Fibroblast of lung (primary cell): ENCODE results near the gene ODAM. TPM values are rescaled to one million over a fixed set of nuclear protein-coding genes. Genes with fewer than 3 reads are reported as not detected.
A peak's percentile ranks its signal among the peaks of the same experiment; 100 is the strongest.

Experiments used
- DNase-seq, 2 donors: peaks; one replicate each; pipeline versions ENCODE4 v3.0.0 to v3.0.0-alpha.2; 2010; ENCODE audit warnings: low read depth in 2 of 2
- H2AFZ ChIP-seq: 2 replicates; pipeline ENCODE4 v1.5.1; 2012; ENCODE audit warnings: low read length, control low read depth, inconsistent platforms
- H3K27ac ChIP-seq: 2 replicates; pipeline ENCODE4 v1.5.1; 2011; ENCODE audit warnings: low read length, control low read depth; ENCODE audit not compliant: insufficient read depth
- H3K27me3 ChIP-seq: 2 replicates; pipeline ENCODE4 v1.5.1; 2011; ENCODE audit warnings: mild to moderate bottlenecking, low read length; ENCODE audit not compliant: control insufficient read depth, insufficient read depth
- H3K36me3 ChIP-seq: 2 replicates; pipeline ENCODE4 v1.5.1; 2011; ENCODE audit warnings: low read length; ENCODE audit not compliant: control insufficient read depth, insufficient read depth
- H3K4me1 ChIP-seq: 2 replicates; pipeline ENCODE4 v1.5.1; 2011; ENCODE audit warnings: low read length; ENCODE audit not compliant: control insufficient read depth, insufficient read depth; ENCODE audit errors: extremely low read depth
- H3K4me2 ChIP-seq: 2 replicates; pipeline ENCODE4 v1.5.1; 2011; ENCODE audit warnings: low read length, control low read depth; ENCODE audit not compliant: insufficient read depth; ENCODE audit errors: extremely low read depth
- H3K4me3 ChIP-seq, 4 experiments: fragments of 200-600 bp in 1 of 4; sonication (generic) in 1 of 4; replicated peaks in 1 of 4; 2 replicates each; pipeline ENCODE4 v1.5.1; 2011 to 2016; ENCODE audit warnings: low read length in 4 of 4, low read depth in 3 of 4, mild to moderate bottlenecking in 3 of 4, control low read depth in 2 of 4, inconsistent platforms in 1 of 4, mixed read lengths in 1 of 4; ENCODE audit not compliant: insufficient read depth in 1 of 4; ENCODE audit errors: control extremely low read depth in 1 of 4
- H3K79me2 ChIP-seq: 2 replicates; pipeline ENCODE4 v1.5.1; 2012; ENCODE audit warnings: mild to moderate bottlenecking, low read length, inconsistent platforms; ENCODE audit not compliant: control insufficient read depth, insufficient read depth
- H3K9ac ChIP-seq: 2 replicates; pipeline ENCODE4 v1.5.1; 2011; ENCODE audit warnings: mild to moderate bottlenecking, low read length, control low read depth; ENCODE audit not compliant: insufficient read depth
- H3K9me3 ChIP-seq: 2 replicates; pipeline ENCODE4 v1.5.1; 2012; ENCODE audit warnings: low read depth, low read length; ENCODE audit not compliant: control insufficient read depth, insufficient read depth
- H4K20me1 ChIP-seq: 2 replicates; pipeline ENCODE4 v1.5.1; 2011; ENCODE audit warnings: low read length; ENCODE audit not compliant: control insufficient read depth, insufficient read depth; ENCODE audit errors: extremely low read depth
- EZH2 ChIP-seq: IDR thresholded peaks from 2 replicates; pipeline ENCODE4 v1.5.1; 2012; ENCODE audit warnings: low read length, control low read depth, mild to moderate bottlenecking; ENCODE audit errors: missing control alignments
- polyA plus RNA-seq, 2 donors: library from polyadenylated mRNA; depleted of rRNA in 1 of 2; stranded (reverse) in 1 of 2; unstranded in 1 of 2; fragments of >200 nt; gene quantifications; 2 replicates each; pipeline ENCODE4 v1.2.1, GENCODE V29; 2011 to 2012; ENCODE audit warnings: missing spikeins in 1 of 2
- total RNA-seq: library from RNA; depleted of rRNA; stranded (reverse); fragments of >200 nt; gene quantifications from 2 replicates; pipeline ENCODE4 v1.2.1, GENCODE V29; 2014
- TF ChIP-seq, protein P1 (sequence below), 2 donors: IDR thresholded peaks in 1 of 2; conservative IDR thresholded peaks in 1 of 2; 1 replicate in 1 of 2; 2 replicates in 1 of 2; pipeline ENCODE4 v1.5.1; 2011 to 2012; ENCODE audit warnings: low read length in 2 of 2, control low read depth in 1 of 2, inconsistent platforms in 1 of 2, low read depth in 1 of 2, mild to moderate bottlenecking in 1 of 2

The ODAM gene
- total and polyA plus RNA-seq, 2 donors (not counting 1 experiment from before 2014, with no cell fraction given), result not detected

DNA sequence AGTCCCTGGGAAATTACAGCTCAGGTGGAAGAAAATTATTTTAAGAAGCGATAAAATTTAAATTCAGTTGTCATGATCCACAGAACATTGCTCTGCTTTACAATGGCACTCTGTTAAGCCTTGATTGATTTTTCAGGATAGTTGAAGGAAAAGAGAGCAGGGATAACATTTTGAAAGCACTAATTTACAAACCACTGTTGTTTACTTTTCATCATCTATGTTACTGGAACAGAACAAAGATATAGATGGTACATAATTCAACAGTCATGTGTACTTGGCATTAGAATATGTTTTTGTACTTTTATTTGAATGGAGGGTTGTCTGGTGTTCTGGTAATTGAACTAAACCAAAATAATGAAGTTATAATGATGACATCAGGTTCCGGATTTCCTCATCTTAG, 2.6 kb upstream of the ODAM start:
- Histone ChIP-seq H3K9ac (no peak overlapping the region), H2AFZ (no peak overlapping the region), H3K9me3 (no peaks in the 10 kb centered on the region), H3K27ac (no peak overlapping the region), H3K36me3 (no peaks in the 10 kb centered on the region), H3K4me2 (no peak overlapping the region), H3K27me3 (no peaks in the 10 kb centered on the region), H3K4me1 (no peaks in the 10 kb centered on the region), H4K20me1 (no peaks in the 10 kb centered on the region), H3K79me2 (no peaks in the 10 kb centered on the region), H3K4me3 (no peak overlapping the region)
- no peak for TF ChIP-seq EZH2
- TF ChIP-seq, protein P1, sequence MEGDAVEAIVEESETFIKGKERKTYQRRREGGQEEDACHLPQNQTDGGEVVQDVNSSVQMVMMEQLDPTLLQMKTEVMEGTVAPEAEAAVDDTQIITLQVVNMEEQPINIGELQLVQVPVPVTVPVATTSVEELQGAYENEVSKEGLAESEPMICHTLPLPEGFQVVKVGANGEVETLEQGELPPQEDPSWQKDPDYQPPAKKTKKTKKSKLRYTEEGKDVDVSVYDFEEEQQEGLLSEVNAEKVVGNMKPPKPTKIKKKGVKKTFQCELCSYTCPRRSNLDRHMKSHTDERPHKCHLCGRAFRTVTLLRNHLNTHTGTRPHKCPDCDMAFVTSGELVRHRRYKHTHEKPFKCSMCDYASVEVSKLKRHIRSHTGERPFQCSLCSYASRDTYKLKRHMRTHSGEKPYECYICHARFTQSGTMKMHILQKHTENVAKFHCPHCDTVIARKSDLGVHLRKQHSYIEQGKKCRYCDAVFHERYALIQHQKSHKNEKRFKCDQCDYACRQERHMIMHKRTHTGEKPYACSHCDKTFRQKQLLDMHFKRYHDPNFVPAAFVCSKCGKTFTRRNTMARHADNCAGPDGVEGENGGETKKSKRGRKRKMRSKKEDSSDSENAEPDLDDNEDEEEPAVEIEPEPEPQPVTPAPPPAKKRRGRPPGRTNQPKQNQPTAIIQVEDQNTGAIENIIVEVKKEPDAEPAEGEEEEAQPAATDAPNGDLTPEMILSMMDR (conservative IDR thresholded peaks at IDR 0.05 in 1 of 2, IDR thresholded peaks at IDR 0.05 in 1 of 2; ENCODE audit: low read depth in 1 of 2, low read length in 2 of 2), result no peak
- DNase-seq, result peak in 1 of 2 donors; percentile 28

DNA sequence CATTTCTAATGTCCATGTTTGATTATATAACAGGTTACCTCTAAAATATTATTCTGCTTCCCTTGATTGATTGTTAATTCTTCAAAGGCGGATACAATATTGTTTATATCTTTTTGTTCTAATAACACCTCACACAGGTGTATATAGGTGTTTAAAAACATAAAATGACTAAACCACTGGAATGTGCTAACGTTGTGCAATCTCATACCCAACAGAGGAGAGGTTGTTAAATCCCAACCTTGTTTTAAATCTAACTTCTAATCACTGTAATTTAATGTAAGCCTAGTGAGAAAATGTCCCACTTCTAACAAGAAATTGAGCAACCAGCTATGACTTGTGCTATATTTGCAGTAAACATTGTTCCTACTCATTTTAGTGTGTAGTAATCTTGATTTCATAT, 1.3 kb downstream of the ODAM start:
- Histone ChIP-seq H2AFZ (no peak overlapping the region), H3K4me1 (no peaks in the 10 kb centered on the region), H3K4me3 (no peak overlapping the region), H3K27ac (no peak overlapping the region), H3K9ac (no peak overlapping the region), H3K4me2 (no peak overlapping the region), H3K79me2 (no peaks in the 10 kb centered on the region), H3K36me3 (no peaks in the 10 kb centered on the region), H4K20me1 (no peaks in the 10 kb centered on the region), H3K27me3 (no peaks in the 10 kb centered on the region), H3K9me3 (no peaks in the 10 kb centered on the region)
- TF ChIP-seq, protein P1 (conservative IDR thresholded peaks at IDR 0.05 in 1 of 2, IDR thresholded peaks at IDR 0.05 in 1 of 2; ENCODE audit: low read depth in 1 of 2, low read length in 2 of 2), result no peak
- TF ChIP-seq EZH2, result no peak
- DNase-seq, result no peak

DNA sequence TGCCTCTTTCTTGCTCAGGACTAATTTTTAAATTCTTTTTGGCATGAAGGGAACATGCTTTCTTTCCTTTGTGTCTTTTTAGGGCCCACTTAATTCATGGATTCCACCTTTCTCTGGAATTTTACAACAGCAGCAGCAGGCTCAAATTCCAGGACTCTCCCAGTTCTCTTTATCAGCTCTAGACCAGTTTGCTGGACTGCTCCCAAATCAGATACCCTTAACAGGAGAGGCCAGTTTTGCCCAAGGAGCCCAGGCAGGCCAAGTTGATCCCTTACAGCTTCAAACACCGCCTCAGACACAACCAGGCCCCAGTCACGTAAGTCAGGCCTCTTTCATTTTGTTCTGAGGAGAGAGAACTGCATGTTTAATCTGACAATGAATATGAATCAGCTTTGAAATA, 2.3 kb downstream of the ODAM start:
- TF ChIP-seq, protein P1 (conservative IDR thresholded peaks at IDR 0.05 in 1 of 2, IDR thresholded peaks at IDR 0.05 in 1 of 2; ENCODE audit: low read depth in 1 of 2, low read length in 2 of 2), result no peak
- no peak for TF ChIP-seq EZH2
- no peak overlapping the region for H3K9ac ChIP-seq
- H4K20me1 ChIP-seq, result no peaks in the 10 kb centered on the region
- no peaks in the 10 kb centered on the region for H3K36me3 ChIP-seq
- H3K4me3 ChIP-seq, result no peak overlapping the region
- DNase-seq, result peak in 1 of 2 donors; percentile 0
- H2AFZ ChIP-seq, result no peak overlapping the region
- H3K9me3 ChIP-seq, result no peaks in the 10 kb centered on the region
- H3K79me2 ChIP-seq, result no peaks in the 10 kb centered on the region
- no peaks in the 10 kb centered on the region for H3K27me3 ChIP-seq
- H3K4me1 ChIP-seq, result no peaks in the 10 kb centered on the region
- no peak overlapping the region for H3K4me2 ChIP-seq
- no peak overlapping the region for H3K27ac ChIP-seq
